ACC112 (cell line): ENCODE data around the gene LDLRAD3.
A peak's percentile ranks its signal among the peaks of the same experiment; 100 is the strongest.

Experiments used
- H2AFZ ChIP-seq: fragments of 200-600 bp; sonication (generic); one replicate; pipeline ENCODE4 v1.6.0; 2017; ENCODE audit warnings: antibody characterized with exemption, low read length; ENCODE audit not compliant: unreplicated experiment
- H3K27ac ChIP-seq: fragments of 200-600 bp; sonication (generic); 2 replicates; pipeline ENCODE4 v1.5.1; 2014; ENCODE audit warnings: low read depth, mild to moderate bottlenecking, antibody characterized with exemption, low read length, moderate library complexity
- H3K27me3 ChIP-seq: fragments of 200-600 bp; sonication (generic); 2 replicates; pipeline ENCODE4 v1.6.1; 2014; ENCODE audit warnings: mild to moderate bottlenecking, antibody characterized with exemption, low read length, moderate library complexity, mixed read lengths; ENCODE audit not compliant: insufficient read depth
- H3K36me3 ChIP-seq: fragments of 200-600 bp; sonication (generic); 2 replicates; pipeline ENCODE4 v1.6.1; 2016; ENCODE audit warnings: mild to moderate bottlenecking, antibody characterized with exemption, low read length, moderate library complexity, mixed read lengths; ENCODE audit not compliant: insufficient read depth
- H3K4me1 ChIP-seq: fragments of 200-600 bp; sonication (generic); one replicate; pipeline ENCODE4 v1.6.1; 2016; ENCODE audit warnings: low read length, mixed read lengths; ENCODE audit not compliant: insufficient read depth, unreplicated experiment, control insufficient read depth
- H3K4me3 ChIP-seq: fragments of 200-600 bp; sonication (generic); 2 replicates; pipeline ENCODE4 v1.5.1; 2014; ENCODE audit warnings: mild to moderate bottlenecking, low read depth, low read length
- H3K79me2 ChIP-seq: fragments of 200-600 bp; sonication (generic); one replicate; pipeline ENCODE4 v1.6.0; 2016; ENCODE audit warnings: low read length; ENCODE audit not compliant: control insufficient read depth, unreplicated experiment, insufficient read depth

LDLRAD3 gene

GRCh38 chr11:35927682-35928081 lies 16.2 kb upstream of the LDLRAD3 start:
- no peak overlapping the region for H2AFZ ChIP-seq
- H3K27me3 ChIP-seq: no peaks in the 10 kb centered on the region
- H3K27ac ChIP-seq: no peak overlapping the region

GRCh38 chr11:35928688-35929395 lies 15.0 kb upstream of the LDLRAD3 start:
- Histone ChIP-seq H3K27ac (no peak overlapping the region), H3K27me3 (no peaks in the 10 kb centered on the region), H3K36me3 (no peaks in the 10 kb centered on the region), H3K4me1 (peaks cover 22% of the 10 kb centered on the region), H3K4me3 (no peak overlapping the region), H3K79me2 (no peaks in the 10 kb centered on the region), H2AFZ (no peak overlapping the region)

More at GRCh38 chr11:35927682-35928081, 16.2 kb upstream of the LDLRAD3 start:
- Histone ChIP-seq H3K79me2 (no peaks in the 10 kb centered on the region), H3K4me1 (peaks cover 13% of the 10 kb centered on the region), H3K4me3 (no peak overlapping the region), H3K36me3 (no peaks in the 10 kb centered on the region)

DNA sequence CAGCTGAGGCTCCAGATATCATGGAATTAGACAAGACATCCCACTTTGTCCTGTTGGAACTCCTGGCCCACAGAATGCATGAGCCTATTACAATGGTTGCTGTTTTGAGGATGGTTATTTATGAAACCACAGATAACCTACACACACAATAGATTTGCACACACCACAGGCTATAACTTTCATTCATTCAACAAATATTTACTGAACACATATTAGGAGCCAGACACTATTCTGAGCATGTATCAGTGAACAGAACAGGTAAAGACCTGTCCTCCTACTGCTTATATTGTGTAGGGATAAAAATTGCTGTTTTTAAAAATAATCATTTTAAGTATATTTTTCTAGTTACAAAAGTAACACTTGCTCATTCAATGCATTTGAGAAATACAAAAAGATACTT lies 13.4 kb upstream of the LDLRAD3 start:
- Histone ChIP-seq H3K27me3 (no peaks in the 10 kb centered on the region), H3K27ac (no peak overlapping the region), H3K79me2 (no peaks in the 10 kb centered on the region), H3K4me1 (peaks cover 22% of the 10 kb centered on the region), H2AFZ (no peak overlapping the region), H3K4me3 (no peak overlapping the region), H3K36me3 (no peaks in the 10 kb centered on the region)

DNA sequence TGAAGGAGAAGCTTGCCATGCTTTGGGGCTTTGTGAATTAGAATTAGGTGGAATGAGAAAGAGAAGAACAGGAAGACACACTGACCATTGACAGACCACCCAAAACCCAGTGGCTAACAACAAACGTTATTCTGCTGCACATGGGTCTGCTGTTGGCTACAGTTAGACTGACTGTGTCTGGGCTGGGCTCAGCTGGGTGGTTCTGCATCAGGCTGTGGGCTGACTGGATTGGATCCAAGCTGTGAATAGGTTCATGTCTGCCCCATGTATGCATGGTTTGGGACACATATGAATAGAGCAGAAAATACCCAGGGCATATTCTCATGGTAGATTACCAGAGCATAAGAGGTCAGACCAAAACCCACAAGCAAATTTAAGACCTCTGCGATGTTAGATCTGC lies 11.7 kb upstream of the LDLRAD3 start:
- Histone ChIP-seq H3K4me3 (no peak overlapping the region; the same call in 1 of the 2 replicates), H3K27me3 (no peaks in the 10 kb centered on the region), H3K4me1 (peaks cover 22% of the 10 kb centered on the region), H3K27ac (no peak overlapping the region), H3K79me2 (no peaks in the 10 kb centered on the region), H2AFZ (no peak overlapping the region), H3K36me3 (no peaks in the 10 kb centered on the region)

DNA sequence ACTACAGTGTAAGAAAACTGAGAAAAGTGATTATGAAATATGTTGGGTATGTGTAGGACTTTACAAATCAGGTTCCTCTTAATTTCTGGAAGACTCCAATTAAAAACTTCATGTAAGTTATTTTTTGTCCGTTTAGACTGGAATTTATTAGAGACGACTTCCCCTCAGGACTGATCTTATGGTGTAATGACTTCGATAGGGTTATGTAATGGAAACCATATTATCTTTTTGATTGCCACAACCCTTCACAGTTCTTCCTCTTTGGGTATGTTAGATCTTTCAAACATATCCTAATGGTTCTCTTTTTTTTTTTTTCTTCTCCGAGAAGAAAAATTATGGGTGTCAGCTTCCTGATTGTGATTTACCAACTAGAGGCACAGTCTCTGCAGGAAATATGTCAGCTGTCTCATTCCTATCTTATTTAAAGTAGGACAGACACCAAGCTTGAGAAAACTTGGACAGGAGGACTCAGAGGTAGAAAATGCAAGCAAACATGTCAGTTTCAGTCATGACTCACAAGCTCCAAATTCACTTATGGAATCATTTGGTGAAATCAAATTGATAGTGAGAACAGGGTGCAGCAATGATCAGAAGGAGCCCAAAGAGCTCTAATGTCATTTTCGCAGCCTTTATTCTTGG lies 11.1 kb upstream of the LDLRAD3 start:
- Histone ChIP-seq H3K79me2 (no peaks in the 10 kb centered on the region), H3K27me3 (no peaks in the 10 kb centered on the region), H3K36me3 (no peaks in the 10 kb centered on the region), H2AFZ (peak overlapping the region; percentile 44), H3K4me3 (peak overlapping the region; percentile 16; the same call in 1 of the 2 replicates), H3K27ac (peak overlapping the region; percentile 19), H3K4me1 (peaks cover 17% of the 10 kb centered on the region)

DNA sequence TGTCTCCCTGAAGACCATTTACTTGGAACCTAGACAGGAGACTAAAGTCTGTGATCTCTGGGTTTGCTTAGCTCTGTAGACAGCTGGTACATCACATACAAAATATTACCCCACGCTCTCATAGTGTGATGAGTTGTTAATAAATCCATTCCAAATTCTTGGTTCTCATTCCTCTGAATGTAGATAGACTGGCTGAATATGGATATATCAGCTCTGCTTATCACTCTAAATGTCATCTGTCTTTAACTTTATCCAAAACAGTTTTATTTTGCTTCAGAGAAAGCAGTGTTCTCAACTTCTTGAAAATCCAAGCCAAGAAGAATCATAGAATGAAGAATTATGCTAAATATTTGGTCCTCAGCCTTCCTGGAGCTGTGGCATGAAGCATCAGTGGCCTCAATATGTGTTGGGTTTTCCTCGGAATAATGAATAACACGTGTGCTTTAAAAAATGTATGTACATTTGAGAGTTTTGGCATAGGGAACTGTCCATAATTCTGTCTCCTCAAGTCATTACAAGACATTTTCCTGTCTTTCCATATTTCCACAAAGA lies 10.5 kb upstream of the LDLRAD3 start:
- no peaks in the 10 kb centered on the region for H3K27me3 ChIP-seq
- H2AFZ ChIP-seq: peak overlapping the region; percentile 42
- peaks cover 13% of the 10 kb centered on the region for H3K4me1 ChIP-seq
- no peaks in the 10 kb centered on the region for H3K79me2 ChIP-seq
- no peak overlapping the region for H3K27ac ChIP-seq
- no peak overlapping the region for H3K4me3 ChIP-seq
- no peaks in the 10 kb centered on the region for H3K36me3 ChIP-seq

DNA sequence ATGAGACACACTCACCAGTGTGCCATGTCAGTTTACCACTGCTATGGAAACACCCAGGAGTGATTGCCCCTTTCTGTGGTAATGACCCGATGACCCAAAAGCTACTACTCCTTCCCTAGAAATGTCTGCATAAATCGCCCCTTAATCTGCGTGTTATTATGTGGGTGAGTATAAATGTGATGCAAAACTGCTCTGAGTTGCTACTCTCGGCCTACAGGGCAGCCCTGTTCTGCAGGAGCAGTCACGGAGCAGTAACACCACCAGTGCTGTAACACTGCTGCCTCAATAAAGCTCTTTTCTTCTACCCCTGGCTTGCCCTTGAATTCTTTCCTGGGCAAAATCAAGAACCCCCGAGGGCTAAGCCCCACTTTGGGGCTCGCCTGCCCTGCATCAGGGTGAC lies 9.6 kb upstream of the LDLRAD3 start:
- no peak overlapping the region for H3K4me3 ChIP-seq

DNA sequence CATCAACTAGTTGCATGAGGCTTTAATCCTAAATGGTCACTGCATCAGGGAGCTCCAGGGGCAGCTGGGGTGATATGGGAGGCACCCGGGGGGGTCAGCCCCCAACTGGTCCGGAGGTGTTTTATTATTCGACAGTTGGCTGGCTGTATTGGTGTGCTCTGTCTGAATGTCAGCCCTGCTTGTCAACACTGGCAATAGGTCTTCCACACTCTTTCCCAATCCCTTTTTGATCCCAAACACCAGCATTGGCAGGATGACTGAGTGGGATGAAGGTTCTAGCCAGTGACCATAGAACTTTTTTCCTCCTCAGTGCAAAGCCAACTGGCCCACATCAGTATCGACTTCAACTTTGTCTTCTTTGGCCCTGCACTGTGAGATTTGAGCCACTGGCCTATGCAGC lies 8.9 kb upstream of the LDLRAD3 start:
- H3K27ac ChIP-seq: no peak overlapping the region
- no peak overlapping the region for H2AFZ ChIP-seq
- no peaks in the 10 kb centered on the region for H3K27me3 ChIP-seq
- H3K4me3 ChIP-seq: no peak overlapping the region
- peaks cover 13% of the 10 kb centered on the region for H3K4me1 ChIP-seq
- no peaks in the 10 kb centered on the region for H3K79me2 ChIP-seq
- H3K36me3 ChIP-seq: no peaks in the 10 kb centered on the region

More for the DNA sequence above, 9.6 kb upstream of the LDLRAD3 start:
- Histone ChIP-seq H2AFZ (no peak overlapping the region), H3K27ac (no peak overlapping the region), H3K36me3 (no peaks in the 10 kb centered on the region), H3K27me3 (no peaks in the 10 kb centered on the region), H3K4me1 (peaks cover 13% of the 10 kb centered on the region), H3K79me2 (no peaks in the 10 kb centered on the region)

GRCh38 chr11:35935390-35935789 lies 8.5 kb upstream of the LDLRAD3 start:
- H2AFZ ChIP-seq: no peak overlapping the region
- no peak overlapping the region for H3K4me3 ChIP-seq
- no peaks in the 10 kb centered on the region for H3K36me3 ChIP-seq
- H3K79me2 ChIP-seq: no peaks in the 10 kb centered on the region
- no peaks in the 10 kb centered on the region for H3K27me3 ChIP-seq
- H3K4me1 ChIP-seq: peaks cover 13% of the 10 kb centered on the region
- no peak overlapping the region for H3K27ac ChIP-seq

DNA sequence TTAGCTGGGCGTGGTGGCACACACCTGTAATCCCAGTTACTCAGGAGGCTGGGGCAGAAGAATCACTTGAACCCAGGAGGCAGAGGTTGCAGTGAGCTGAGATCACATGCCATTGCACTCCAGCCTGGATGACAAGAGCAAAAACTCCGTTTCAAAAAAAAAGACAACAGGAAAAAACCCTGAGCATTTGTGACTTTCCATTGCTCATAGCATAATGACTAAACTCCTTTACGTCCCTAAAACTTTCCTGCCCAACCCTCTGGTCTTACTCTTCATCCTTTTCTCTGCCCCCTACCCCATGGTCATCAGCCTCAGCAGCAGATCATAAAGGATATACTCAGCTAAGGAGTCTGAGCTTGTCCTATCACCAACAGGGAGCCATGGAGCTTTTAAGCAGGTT lies 6.8 kb upstream of the LDLRAD3 start:
- H2AFZ ChIP-seq: no peak overlapping the region
- no peaks in the 10 kb centered on the region for H3K79me2 ChIP-seq
- peaks cover 13% of the 10 kb centered on the region for H3K4me1 ChIP-seq
- H3K27me3 ChIP-seq: no peaks in the 10 kb centered on the region
- no peak overlapping the region for H3K4me3 ChIP-seq
- no peaks in the 10 kb centered on the region for H3K36me3 ChIP-seq
- H3K27ac ChIP-seq: no peak overlapping the region

DNA sequence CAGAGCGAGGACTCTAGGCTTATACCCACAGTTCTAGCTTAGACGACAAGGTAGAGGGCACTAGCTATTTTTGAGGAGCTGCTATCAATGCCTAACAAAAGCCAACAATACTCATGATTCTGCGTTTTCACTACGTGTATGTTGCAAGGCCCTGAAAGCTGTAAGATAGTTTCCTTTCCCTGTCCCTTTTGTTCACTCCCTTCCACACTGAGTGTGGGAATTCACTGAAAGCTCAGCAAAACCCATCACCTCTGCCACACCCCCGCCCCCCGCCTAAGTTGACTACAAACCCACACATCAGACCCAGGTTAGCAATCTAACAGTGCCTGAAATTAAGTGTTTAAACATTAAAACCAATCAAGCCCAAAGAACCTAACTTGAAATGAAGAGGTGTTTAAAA lies 6.2 kb upstream of the LDLRAD3 start:
- peaks cover 9% of the 10 kb centered on the region for H3K4me1 ChIP-seq
- no peak overlapping the region for H2AFZ ChIP-seq
- no peaks in the 10 kb centered on the region for H3K79me2 ChIP-seq
- no peak overlapping the region for H3K27ac ChIP-seq
- H3K4me3 ChIP-seq: no peak overlapping the region
- no peaks in the 10 kb centered on the region for H3K27me3 ChIP-seq
- H3K36me3 ChIP-seq: no peaks in the 10 kb centered on the region
